ENCODE results near the gene RBM12. TPM values are rescaled to one million over a fixed set of nuclear protein-coding genes. Genes with fewer than 3 reads are reported as not detected.
"Not testable (repeated sequence)": the region's sequence is repeated elsewhere in the genome, so short reads cannot be mapped to it uniquely, and the experiment has no call there.

RBM12 gene
- total and polyA plus RNA-seq, 2 experiments from 2014 or later, result 18.5 to 36.0 TPM

DNA sequence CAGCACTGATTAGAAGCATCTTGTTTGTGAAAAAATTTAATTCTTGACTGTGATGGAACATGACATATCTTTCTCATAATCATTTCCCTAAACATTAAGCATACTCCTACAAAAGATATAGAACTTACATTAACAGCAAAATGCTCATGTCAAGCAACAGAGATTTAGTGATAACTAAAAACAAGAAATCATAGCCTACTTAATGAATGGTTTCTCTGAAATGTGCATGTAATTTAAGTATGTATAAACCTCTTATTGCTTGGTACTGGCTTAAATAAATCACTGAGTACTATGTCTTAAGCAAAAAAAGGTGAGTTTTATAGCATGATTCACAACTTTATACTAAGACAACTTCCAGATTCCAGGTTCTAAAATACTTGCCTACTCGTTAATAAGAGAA, 43.8 kb upstream of the RBM12 start:
- H3K9me3 ChIP-seq (ENCODE audit: low read depth), result no peaks in the 10 kb centered on the region
- peaks cover 32% of the 10 kb centered on the region for H3K4me1 ChIP-seq (ENCODE audit: insufficient read depth)
- peak overlapping the region; percentile 37 for H3K27ac ChIP-seq
- H3K4me2 ChIP-seq (ENCODE audit: unreplicated experiment), result no peak overlapping the region
- TF ChIP-seq EZH2phosphoT487 (IDR thresholded peaks at IDR 0.05; ENCODE audit: insufficient read depth, low read depth), result no peak
- TF ChIP-seq EZH2 (IDR thresholded peaks at IDR 0.05; ENCODE audit: insufficient read depth, poor library complexity, severe bottlenecking), result no peak
- H3K79me2 ChIP-seq (ENCODE audit: insufficient read depth), result peaks cover 98% of the 10 kb centered on the region
- no peak overlapping the region for H2AFZ ChIP-seq
- peaks cover 9% of the 10 kb centered on the region for H4K20me1 ChIP-seq (ENCODE audit: insufficient read depth)
- no peak overlapping the region for H3K4me3 ChIP-seq
- WGBS, 2 experiments (ENCODE audit: low coverage in 1 of 2, low lambda C conversion rate in 2 of 2, missing lambda C conversion rate in 2 of 2), result 18 to 20% methylated on average over 1 of the region's 1 CpG
- H3K9me2 ChIP-seq (ENCODE audit: insufficient read depth), result no peaks in the 10 kb centered on the region
- H3K9ac ChIP-seq, result 0 out of 2 replicates have a peak overlapping the region, but pooled peaks have one; percentile 29
- no peak for DNase-seq
- in situ Hi-C loops (cut with MboI), result no loop called here
- peaks cover 90% of the 10 kb centered on the region for H3F3A ChIP-seq (ENCODE audit: insufficient read depth)
- no peaks in the 10 kb centered on the region for H3K27me3 ChIP-seq (replicated peaks; ENCODE audit: insufficient read depth)
- peaks cover 91% of the 10 kb centered on the region for H3K36me3 ChIP-seq (ENCODE audit: low read depth)

DNA sequence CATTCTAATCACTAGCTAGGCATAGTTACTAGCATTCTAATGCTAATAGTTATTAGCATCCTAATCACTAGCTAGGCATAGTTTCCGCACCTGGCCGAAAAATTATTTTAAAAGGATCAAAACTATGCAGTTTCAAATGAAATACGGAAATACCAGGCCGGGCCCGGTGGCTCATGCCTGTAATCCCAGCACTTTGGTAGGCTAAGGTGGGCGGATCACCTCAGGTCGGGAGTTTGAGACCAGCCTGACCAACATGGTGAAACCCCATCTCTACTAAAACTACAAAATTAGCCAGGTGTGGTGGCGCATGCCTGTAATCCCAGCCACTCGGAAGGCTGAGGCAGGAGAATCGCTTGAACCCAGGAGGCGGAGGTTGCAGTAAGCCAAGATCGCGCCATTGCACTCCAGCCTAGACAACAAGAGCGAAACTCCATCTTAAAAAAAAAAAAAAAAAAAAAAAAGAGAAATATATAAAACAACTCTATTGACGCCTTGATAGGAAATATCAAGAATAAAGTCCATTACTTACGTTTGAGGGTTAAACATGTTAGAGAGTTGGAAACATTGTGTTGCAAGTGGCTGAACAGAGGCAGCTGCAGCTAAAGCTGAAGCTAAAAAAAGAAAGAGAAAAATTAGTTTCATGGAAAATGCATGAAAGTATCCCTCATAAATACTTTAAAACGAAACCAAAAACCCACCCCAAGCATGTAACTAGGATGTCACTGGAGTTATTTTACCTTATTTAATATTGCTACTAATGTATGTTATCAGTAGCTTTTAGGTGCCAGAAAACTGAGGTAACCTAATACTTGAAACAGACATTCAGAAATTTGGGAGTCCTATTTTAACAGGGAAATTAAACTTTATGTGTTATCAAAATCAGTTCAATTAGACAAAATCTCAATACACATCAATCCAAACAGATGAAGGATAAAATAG, 42.2 kb upstream of the RBM12 start:
- H2AFZ ChIP-seq; H3K27me3 ChIP-seq (replicated peaks; ENCODE audit: insufficient read depth); H4K20me1 ChIP-seq (ENCODE audit: insufficient read depth); H3K4me2 ChIP-seq (ENCODE audit: unreplicated experiment); H3K4me3 ChIP-seq; H3K9me2 ChIP-seq (ENCODE audit: insufficient read depth); H3K9me3 ChIP-seq (ENCODE audit: low read depth); H3K27ac ChIP-seq; in situ Hi-C loops (cut with MboI); H3K9ac ChIP-seq; DNase-seq: not testable (repeated sequence)
- Histone ChIP-seq H3K4me1 (ENCODE audit: insufficient read depth) (peaks cover 46% of the 10 kb centered on the region), H3K79me2 (ENCODE audit: insufficient read depth) (peaks cover 95% of the 10 kb centered on the region), H3F3A (ENCODE audit: insufficient read depth) (peaks cover 98% of the 10 kb centered on the region), H3K36me3 (ENCODE audit: low read depth) (peaks cover 95% of the 10 kb centered on the region)
- WGBS, 2 experiments (ENCODE audit: low coverage in 1 of 2, low lambda C conversion rate in 2 of 2, missing lambda C conversion rate in 2 of 2), result 83 to 89% methylated on average over 17 of the region's 17 CpGs

DNA sequence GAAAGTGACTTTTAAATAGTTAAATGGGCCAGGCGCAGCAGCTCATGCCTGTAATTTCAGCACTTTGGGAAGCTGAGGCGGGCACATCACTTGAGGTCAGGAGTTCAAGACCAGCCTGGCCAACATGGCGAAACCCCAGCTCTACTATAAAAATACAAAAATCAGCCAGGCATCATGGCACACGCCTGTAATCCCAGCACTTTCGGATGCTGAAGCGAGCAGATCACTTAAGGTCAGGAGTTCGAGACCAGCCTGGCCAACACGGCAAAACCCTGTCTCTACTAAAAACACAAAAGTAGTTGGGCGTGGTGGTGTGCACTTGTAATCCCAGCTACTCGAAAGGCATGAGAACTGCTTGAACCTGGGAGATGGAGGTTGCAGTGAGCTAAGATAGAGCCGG, 41.2 kb upstream of the RBM12 start:
- H3K9me3 ChIP-seq (ENCODE audit: low read depth); DNase-seq; in situ Hi-C loops (cut with MboI); H2AFZ ChIP-seq; H3K4me2 ChIP-seq (ENCODE audit: unreplicated experiment); H3K9me2 ChIP-seq (ENCODE audit: insufficient read depth); H3K27me3 ChIP-seq (replicated peaks; ENCODE audit: insufficient read depth); H4K20me1 ChIP-seq (ENCODE audit: insufficient read depth); H3K9ac ChIP-seq; H3K4me3 ChIP-seq: not testable (repeated sequence)
- H3K4me1 ChIP-seq (ENCODE audit: insufficient read depth), result peaks cover 49% of the 10 kb centered on the region
- H3K79me2 ChIP-seq (ENCODE audit: insufficient read depth), result peaks cover 95% of the 10 kb centered on the region
- H3K36me3 ChIP-seq (ENCODE audit: low read depth), result peaks cover 88% of the 10 kb centered on the region
- WGBS, 2 experiments (ENCODE audit: low coverage in 1 of 2, low lambda C conversion rate in 2 of 2, missing lambda C conversion rate in 2 of 2), result 90 to 91% methylated on average over 11 of the region's 11 CpGs
- peaks cover 98% of the 10 kb centered on the region for H3F3A ChIP-seq (ENCODE audit: insufficient read depth)
- peak overlapping the region; percentile 24; the same call in 1 of the 2 replicates for H3K27ac ChIP-seq

DNA sequence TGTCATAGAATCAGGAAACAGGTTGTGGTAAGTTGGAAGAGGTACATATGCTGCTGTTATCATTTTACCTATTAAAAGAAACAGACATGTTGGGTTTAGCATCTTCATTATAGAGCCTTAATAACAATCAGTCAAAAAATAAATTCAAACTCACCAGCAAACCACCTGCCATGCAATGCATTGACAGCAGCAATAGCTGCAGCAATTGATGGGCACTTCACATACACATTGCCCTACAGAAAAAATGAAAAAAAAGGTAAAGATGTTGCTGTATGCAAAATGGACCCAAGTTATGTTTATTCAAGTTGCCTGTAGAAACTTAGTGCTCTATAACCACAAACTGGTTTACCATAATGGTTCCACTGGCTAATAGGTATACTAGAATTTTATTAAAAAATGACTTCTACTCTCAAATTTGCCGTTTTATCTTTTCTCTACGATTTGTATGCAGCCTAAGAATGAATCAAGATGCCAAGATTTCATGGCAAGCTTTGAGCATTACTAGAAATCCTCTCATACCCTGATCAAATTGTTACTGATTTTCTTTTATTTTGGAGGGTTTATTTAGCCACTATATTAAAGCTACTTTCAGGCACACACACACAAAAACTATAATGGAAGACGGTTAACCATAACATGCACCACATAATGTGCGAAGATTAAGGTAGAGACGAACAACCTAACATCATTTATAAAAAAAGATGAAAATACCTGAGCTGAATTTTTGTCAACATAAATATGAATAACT, 40.0 kb upstream of the RBM12 start:
- Histone ChIP-seq H4K20me1 (ENCODE audit: insufficient read depth) (no peaks in the 10 kb centered on the region; the same call in 1 of the 2 replicates), H3K9ac (0 out of 2 replicates have a peak overlapping the region, but pooled peaks have one; percentile 8), H3K4me3 (no peak overlapping the region), H3K79me2 (ENCODE audit: insufficient read depth) (peaks cover 93% of the 10 kb centered on the region), H3K9me2 (ENCODE audit: insufficient read depth) (no peaks in the 10 kb centered on the region), H3K4me2 (ENCODE audit: unreplicated experiment) (no peak overlapping the region), H2AFZ (no peak overlapping the region), H3F3A (ENCODE audit: insufficient read depth) (peaks cover 98% of the 10 kb centered on the region), H3K9me3 (ENCODE audit: low read depth) (no peaks in the 10 kb centered on the region), H3K27ac (peak overlapping the region; percentile 91; the same call in 1 of the 2 replicates), H3K36me3 (ENCODE audit: low read depth) (peaks cover 76% of the 10 kb centered on the region), H3K4me1 (ENCODE audit: insufficient read depth) (peaks cover 47% of the 10 kb centered on the region), H3K27me3 (replicated peaks; ENCODE audit: insufficient read depth) (no peaks in the 10 kb centered on the region)
- DNase-seq, result no peak
- 88 to 93% methylated on average over 5 of the region's 5 CpGs for WGBS, 2 experiments (ENCODE audit: low coverage in 1 of 2, low lambda C conversion rate in 2 of 2, missing lambda C conversion rate in 2 of 2)
- in situ Hi-C loops (cut with MboI), result no loop called here
- TF ChIP-seq EZH2 (IDR thresholded peaks at IDR 0.05; ENCODE audit: insufficient read depth, poor library complexity, severe bottlenecking), result no peak
- TF ChIP-seq EZH2phosphoT487 (IDR thresholded peaks at IDR 0.05; ENCODE audit: insufficient read depth, low read depth), result no peak
